Suprapubic skin (tissue), 4 donors: ENCODE data around the gene VAT1.

Experiments
- CTCF ChIP-seq, 2 donors: fragments of 200-600 bp in 1 of 2; fragments of 450-650 bp in 1 of 2; sonication (generic) in 1 of 2; IDR thresholded peaks; one replicate each; pipeline ENCODE4 v1.5.1; 2016 to 2019; ENCODE audit warnings: antibody characterized with exemption in 2 of 2, mild to moderate bottlenecking in 1 of 2, moderate library complexity in 1 of 2
- EP300 ChIP-seq: sonication (generic); formaldehyde crosslinking; IDR thresholded peaks from one replicate; pipeline ENCODE4 v1.6.1; 2017; ENCODE audit warnings: antibody characterized with exemption
- POLR2A ChIP-seq, 2 donors: fragments of 450-650 bp; IDR thresholded peaks; one replicate each; pipeline ENCODE4 v1.6.1; 2017; ENCODE audit warnings: antibody characterized with exemption in 2 of 2, mild to moderate bottlenecking in 2 of 2, moderate library complexity in 2 of 2
- POLR2AphosphoS5 ChIP-seq, 3 donors: sonication (generic); formaldehyde crosslinking; IDR thresholded peaks; one replicate each; pipeline ENCODE4 v1.6.1; 2017; ENCODE audit warnings: antibody characterized with exemption in 3 of 3

GRCh38 chr17:43014020-43014648 is 8.1 kb downstream of the VAT1 start:
- TF ChIP-seq EP300, result no peak
- TF ChIP-seq CTCF (IDR thresholded peaks at IDR 0.05), result no peak
- TF ChIP-seq POLR2AphosphoS5 (IDR thresholded peaks at IDR 0.05), result no peak
- no peak for TF ChIP-seq POLR2A (IDR thresholded peaks at IDR 0.05)
